HepG2 (cell line): Measurements from ENCODE around the gene CXCL3. TPM values are rescaled to one million over a fixed set of nuclear protein-coding genes. Genes with fewer than 3 reads are reported as not detected.

Experiments
- ATAC-seq: fragments of 200-7000 bp; cut with Tn5 transposase; 3 replicates; pipeline ENCODE4 v1.9.1; 2020; ENCODE audit warnings: mild to moderate bottlenecking, moderate library complexity
- BruUV-seq: library from RNA; stranded (reverse); fragments of 400-500 nt; replicated peaks from 2 replicates; lab custom pipeline; 2021; lab: Mats Ljungman, UMichigan
- CTCF ChIA-PET: fragments of 300-600 bp; formaldehyde crosslinking; extraction: SDS; loops from one replicate; lab custom pipeline; 2021; ENCODE audit warnings: low total read pairs, inconsistent platforms, low intra/inter-chr PET ratio; lab: Yijun Ruan, JAX
- POLR2A ChIA-PET: fragments of 350-600 bp; sonication (Branson Sonifier 250); formaldehyde crosslinking; loops from one replicate; lab custom pipeline; 2020; ENCODE audit warnings: antibody characterized with exemption, inconsistent platforms; lab: Yijun Ruan, JAX
- DNase-seq: peaks from one replicate; pipeline ENCODE4 v3.0.0-alpha.2; 2015; ENCODE audit warnings: low spot score
- FAIRE-seq: peaks from 3 replicates; lab custom pipeline; 2011; peaks lifted over from hg19 to GRCh38; lab: Jason Lieb, UNC
- H2AFZ ChIP-seq: one replicate; pipeline ENCODE4 v1.6.1; 2011; ENCODE audit warnings: low read length, inconsistent platforms
- H3K27ac ChIP-seq: fragments of 300-600 bp; 3 replicates; pipeline ENCODE4 v1.8.0; 2011; ENCODE audit warnings: mixed run types, mild to moderate bottlenecking, mixed read lengths, low read length, inconsistent platforms; ENCODE audit not compliant: insufficient read depth; ENCODE audit errors: extremely low read length
- H3K27me3 ChIP-seq, 2 experiments: fragments of 200-600 bp in 1 of 2; 2 replicates in 1 of 2; 3 replicates in 1 of 2; pipeline versions ENCODE4 v1.6.0 to v1.8.0; 2011; ENCODE audit warnings: low read length in 2 of 2, mild to moderate bottlenecking in 2 of 2, moderate library complexity in 2 of 2, inconsistent platforms in 1 of 2; ENCODE audit not compliant: insufficient read depth in 2 of 2, control insufficient read depth in 1 of 2
- H3K36me3 ChIP-seq, 2 experiments: fragments of 200-600 bp in 1 of 2; replicated peaks in 1 of 2; 2 replicates in 1 of 2; 3 replicates in 1 of 2; pipeline versions ENCODE4 v1.5.1 to v1.8.0; 2011; ENCODE audit warnings: low read length in 2 of 2, inconsistent platforms in 1 of 2; ENCODE audit not compliant: insufficient read depth in 2 of 2, control insufficient read depth in 1 of 2
- H3K4me1 ChIP-seq: 2 replicates; pipeline ENCODE4 v1.5.1; 2012; ENCODE audit warnings: low read length, inconsistent platforms; ENCODE audit not compliant: insufficient read depth
- H3K4me2 ChIP-seq: 2 replicates; pipeline ENCODE4 v1.6.0; 2011; ENCODE audit warnings: low read depth, low read length, inconsistent platforms
- H3K4me3 ChIP-seq, 3 experiments: fragments of 200-600 bp in 1 of 3; sonication (generic), shearing (Covaris generic) in 1 of 3; replicated peaks in 1 of 3; 2 replicates each; pipeline ENCODE4 v1.5.1; 2011 to 2016; ENCODE audit warnings: low read length in 3 of 3, inconsistent platforms in 2 of 3, low read depth in 2 of 3, mild to moderate bottlenecking in 2 of 3, control low read depth in 1 of 3, mixed read lengths in 1 of 3; ENCODE audit not compliant: insufficient read depth in 1 of 3
- H3K79me2 ChIP-seq: one replicate; pipeline ENCODE4 v1.6.1; 2011; ENCODE audit warnings: low read length, inconsistent platforms; ENCODE audit not compliant: insufficient read depth
- H3K9ac ChIP-seq: 2 replicates; pipeline ENCODE4 v1.6.0; 2011; ENCODE audit warnings: mild to moderate bottlenecking, low read depth, low read length, inconsistent platforms; ENCODE audit not compliant: insufficient read depth
- H3K9me3 ChIP-seq: 2 replicates; pipeline ENCODE4 v1.5.1; 2012; ENCODE audit warnings: mild to moderate bottlenecking, low read length
- H4K20me1 ChIP-seq: 2 replicates; pipeline ENCODE4 v1.6.0; 2011; ENCODE audit warnings: inconsistent platforms, mild to moderate bottlenecking, low read length, moderate library complexity; ENCODE audit not compliant: insufficient read depth
- HDAC1 ChIP-seq: sonication (generic); formaldehyde crosslinking; IDR thresholded peaks from 2 replicates; pipeline ENCODE4 v1.5.1; 2020; ENCODE audit warnings: mild to moderate bottlenecking, missing genetic modification reagents
- HOXA5 ChIP-seq: sonication (generic); formaldehyde crosslinking; IDR thresholded peaks from 2 replicates; pipeline ENCODE4 v1.4.0; 2020; ENCODE audit warnings: missing genetic modification reagents
- KDM2A ChIP-seq: sonication (generic); formaldehyde crosslinking; IDR thresholded peaks from 2 replicates; pipeline ENCODE4 v1.4.0; 2020; ENCODE audit warnings: low read depth, missing genetic modification reagents, borderline replicate concordance
- PHF20 ChIP-seq: sonication (generic); formaldehyde crosslinking; IDR thresholded peaks from 2 replicates; pipeline ENCODE4 v1.5.0; 2020; ENCODE audit warnings: mild to moderate bottlenecking, missing genetic modification reagents
- SAP130 ChIP-seq: IDR thresholded peaks from 2 replicates; pipeline ENCODE4 v1.6.1; 2016; ENCODE audit warnings: low read depth
- SMC3 ChIP-seq: IDR thresholded peaks from 2 replicates; pipeline ENCODE4 v1.6.1; 2011; ENCODE audit warnings: low read length, improper control_type of control experiment
- TP53 ChIP-seq: sonication (generic); formaldehyde crosslinking; conservative IDR thresholded peaks from 2 replicates; pipeline ENCODE4 v1.4.0; 2020; ENCODE audit warnings: missing genetic modification reagents
- ZNF136 ChIP-seq: sonication (generic); formaldehyde crosslinking; IDR thresholded peaks from 2 replicates; pipeline ENCODE4 v1.8.1; 2022; ENCODE audit warnings: low read depth, mild to moderate bottlenecking, moderate library complexity, missing genetic modification reagents
- ZNF530 ChIP-seq: sonication (generic); formaldehyde crosslinking; IDR thresholded peaks from 2 replicates; pipeline ENCODE4 v1.5.0; 2020; ENCODE audit warnings: low read depth, mild to moderate bottlenecking, missing genetic modification reagents
- ZNF839 ChIP-seq: sonication (generic); formaldehyde crosslinking; IDR thresholded peaks from 2 replicates; pipeline ENCODE4 v1.4.0; 2020; ENCODE audit warnings: missing genetic modification reagents, mild to moderate bottlenecking, borderline replicate concordance
- WGBS: methylation state at CpG from one replicate; pipeline ENCODE4 v1.1.6; 2017; ENCODE audit warnings: low lambda C conversion rate; 5-methylcytosine and 5-hydroxymethylcytosine counted together
- in situ Hi-C: cut with HindIII; loops from 2 replicates; pipeline ENCODE4 v1.10.0; 2017; ENCODE audit warnings: low pct_unique_long_range_greater_than_20kb; ENCODE audit not compliant: extremely low pct_ligation_motif_present
- intact Hi-C: fragments of 100-400 bp; cut with micrococcal nuclease; formaldehyde crosslinking; loops from one replicate; pipeline ENCODE4 v1.10.0; 2022; ENCODE audit not compliant: unreplicated experiment
- polyA plus RNA-seq, 8 experiments: library from polyadenylated mRNA; depleted of rRNA in 3 of 8; stranded (reverse) in 7 of 8; unstranded in 1 of 8; fragments of >200 nt; fragmentation: Illumina TruSeq in 4 of 8; extraction: Trizol in 4 of 8; gene quantifications; 2 replicates each; pipeline versions ENCODE4 v1.2.1 to v1.2.3, GENCODE V29; 2011 to 2016; ENCODE audit warnings: low read depth in 4 of 8, missing spikeins in 1 of 8, mixed read lengths in 1 of 8; ENCODE audit not compliant: insufficient read depth in 1 of 8
- total RNA-seq, 5 experiments: library from RNA; depleted of rRNA; stranded (reverse); fragments of >200 nt; fragmentation: Illumina TruSeq; extraction: Trizol; gene quantifications; 2 replicates each; pipeline ENCODE4 v1.2.3, GENCODE V29; 2016; ENCODE audit warnings: low read depth in 1 of 5
- TF ChIP-seq, protein P1 (sequence below): sonication (generic); formaldehyde crosslinking; IDR thresholded peaks from 2 replicates; pipeline ENCODE4 v1.5.1; 2020; ENCODE audit warnings: missing genetic modification reagents, mild to moderate bottlenecking, borderline replicate concordance
- TF ChIP-seq, protein P2 (sequence below): sonication (generic); formaldehyde crosslinking; IDR thresholded peaks from 2 replicates; pipeline ENCODE4 v1.5.0; 2020; ENCODE audit warnings: missing genetic modification reagents, mild to moderate bottlenecking, borderline replicate concordance
- TF ChIP-seq, protein P3 (sequence below), 2 experiments: sonication (generic) in 1 of 2; formaldehyde crosslinking in 1 of 2; IDR thresholded peaks; 2 replicates each; pipeline versions ENCODE4 v1.4.0 to v1.6.1; 2016 to 2020; ENCODE audit warnings: borderline replicate concordance in 1 of 2, low read depth in 1 of 2, mild to moderate bottlenecking in 1 of 2, missing genetic modification reagents in 1 of 2
- TF ChIP-seq, protein P4 (sequence below): sonication (generic); formaldehyde crosslinking; IDR thresholded peaks from 2 replicates; pipeline ENCODE4 v1.8.1; 2023; ENCODE audit warnings: mild to moderate bottlenecking, moderate library complexity, missing genetic modification reagents
- TF ChIP-seq, protein P5 (sequence below): sonication (generic); formaldehyde crosslinking; IDR thresholded peaks from 2 replicates; pipeline ENCODE4 v1.4.0; 2020; ENCODE audit warnings: mild to moderate bottlenecking, low read depth, missing genetic modification reagents

Gene CXCL3
- total and polyA plus RNA-seq, 2 of the 13 experiments (the other 11 are each of a cell fraction or from before 2014, with no cell fraction given) = 0.13 TPM; not detected in 1

DNA sequence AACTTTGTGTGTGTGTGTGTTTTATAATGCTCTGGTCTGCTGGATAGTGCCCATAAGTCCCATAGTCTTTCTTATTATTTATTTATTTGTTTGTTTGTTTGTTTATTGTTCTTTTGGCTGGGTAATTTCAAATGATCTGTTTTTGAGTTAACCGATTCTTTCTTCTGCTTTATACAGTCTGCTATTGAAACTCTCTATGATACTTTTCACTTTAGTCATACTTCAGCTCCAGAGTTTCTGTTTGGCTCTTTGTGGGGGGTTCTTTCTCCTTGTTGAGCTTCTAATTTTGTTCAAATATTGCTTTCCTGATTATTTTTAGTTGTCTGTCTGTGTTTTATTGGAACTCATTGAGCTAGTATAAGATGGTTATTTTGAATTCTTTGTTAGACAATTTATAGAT, 10.0 kb downstream of the CXCL3 start:
- Histone ChIP-seq H3K79me2 (no peaks in the 10 kb centered on the region), H2AFZ (no peak overlapping the region), H3K27ac (no peak overlapping the region), H3K27me3 (no peaks in the 10 kb centered on the region; a peak in 1 of 5 replicates), H3K4me1 (no peaks in the 10 kb centered on the region), H3K36me3 (no peaks in the 10 kb centered on the region), H3K9ac (no peak overlapping the region), H4K20me1 (no peaks in the 10 kb centered on the region), H3K9me3 (no peaks in the 10 kb centered on the region), H3K4me3 (no peak overlapping the region), H3K4me2 (no peak overlapping the region)
- no TSS peak for BruUV-seq
- intact Hi-C loops (no loop called here), in situ Hi-C loops (no loop called here)
- ChIA-PET POLR2A (no interaction called here), CTCF (no interaction called here)
- FAIRE-seq (no peak), DNase-seq (no peak), ATAC-seq (no peak)
- 30% methylated on average over 1 of the region's 1 CpG for WGBS
- TF ChIP-seq PHF20 (CRISPR knock-in tag) (no peak), ZNF530 (CRISPR knock-in tag) (no peak), SMC3 (no peak), ZNF839 (CRISPR knock-in tag) (no peak), KDM2A (CRISPR knock-in tag) (no peak), TP53 (CRISPR knock-in tag) (no peak), HOXA5 (CRISPR knock-in tag) (no peak), HDAC1 (CRISPR knock-in tag) (no peak), ZNF136 (no peak), SAP130 (no peak)
- TF ChIP-seq, protein P1, sequence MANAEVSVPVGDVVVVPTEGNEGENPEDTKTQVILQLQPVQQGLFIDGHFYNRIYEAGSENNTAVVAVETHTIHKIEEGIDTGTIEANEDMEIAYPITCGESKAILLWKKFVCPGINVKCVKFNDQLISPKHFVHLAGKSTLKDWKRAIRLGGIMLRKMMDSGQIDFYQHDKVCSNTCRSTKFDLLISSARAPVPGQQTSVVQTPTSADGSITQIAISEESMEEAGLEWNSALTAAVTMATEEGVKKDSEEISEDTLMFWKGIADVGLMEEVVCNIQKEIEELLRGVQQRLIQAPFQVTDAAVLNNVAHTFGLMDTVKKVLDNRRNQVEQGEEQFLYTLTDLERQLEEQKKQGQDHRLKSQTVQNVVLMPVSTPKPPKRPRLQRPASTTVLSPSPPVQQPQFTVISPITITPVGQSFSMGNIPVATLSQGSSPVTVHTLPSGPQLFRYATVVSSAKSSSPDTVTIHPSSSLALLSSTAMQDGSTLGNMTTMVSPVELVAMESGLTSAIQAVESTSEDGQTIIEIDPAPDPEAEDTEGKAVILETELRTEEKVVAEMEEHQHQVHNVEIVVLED (CRISPR knock-in tag) = no peak
- TF ChIP-seq, protein P2, sequence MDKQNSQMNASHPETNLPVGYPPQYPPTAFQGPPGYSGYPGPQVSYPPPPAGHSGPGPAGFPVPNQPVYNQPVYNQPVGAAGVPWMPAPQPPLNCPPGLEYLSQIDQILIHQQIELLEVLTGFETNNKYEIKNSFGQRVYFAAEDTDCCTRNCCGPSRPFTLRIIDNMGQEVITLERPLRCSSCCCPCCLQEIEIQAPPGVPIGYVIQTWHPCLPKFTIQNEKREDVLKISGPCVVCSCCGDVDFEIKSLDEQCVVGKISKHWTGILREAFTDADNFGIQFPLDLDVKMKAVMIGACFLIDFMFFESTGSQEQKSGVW = no peak
- TF ChIP-seq, protein P3, sequence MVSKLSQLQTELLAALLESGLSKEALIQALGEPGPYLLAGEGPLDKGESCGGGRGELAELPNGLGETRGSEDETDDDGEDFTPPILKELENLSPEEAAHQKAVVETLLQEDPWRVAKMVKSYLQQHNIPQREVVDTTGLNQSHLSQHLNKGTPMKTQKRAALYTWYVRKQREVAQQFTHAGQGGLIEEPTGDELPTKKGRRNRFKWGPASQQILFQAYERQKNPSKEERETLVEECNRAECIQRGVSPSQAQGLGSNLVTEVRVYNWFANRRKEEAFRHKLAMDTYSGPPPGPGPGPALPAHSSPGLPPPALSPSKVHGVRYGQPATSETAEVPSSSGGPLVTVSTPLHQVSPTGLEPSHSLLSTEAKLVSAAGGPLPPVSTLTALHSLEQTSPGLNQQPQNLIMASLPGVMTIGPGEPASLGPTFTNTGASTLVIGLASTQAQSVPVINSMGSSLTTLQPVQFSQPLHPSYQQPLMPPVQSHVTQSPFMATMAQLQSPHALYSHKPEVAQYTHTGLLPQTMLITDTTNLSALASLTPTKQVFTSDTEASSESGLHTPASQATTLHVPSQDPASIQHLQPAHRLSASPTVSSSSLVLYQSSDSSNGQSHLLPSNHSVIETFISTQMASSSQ (IDR thresholded peaks at IDR 0.05; ENCODE audit: low read depth) = no peak
- TF ChIP-seq, protein P3 (CRISPR knock-in tag; IDR thresholded peaks at IDR 0.05; ENCODE audit: borderline replicate concordance) = no peak
- TF ChIP-seq, protein P4, sequence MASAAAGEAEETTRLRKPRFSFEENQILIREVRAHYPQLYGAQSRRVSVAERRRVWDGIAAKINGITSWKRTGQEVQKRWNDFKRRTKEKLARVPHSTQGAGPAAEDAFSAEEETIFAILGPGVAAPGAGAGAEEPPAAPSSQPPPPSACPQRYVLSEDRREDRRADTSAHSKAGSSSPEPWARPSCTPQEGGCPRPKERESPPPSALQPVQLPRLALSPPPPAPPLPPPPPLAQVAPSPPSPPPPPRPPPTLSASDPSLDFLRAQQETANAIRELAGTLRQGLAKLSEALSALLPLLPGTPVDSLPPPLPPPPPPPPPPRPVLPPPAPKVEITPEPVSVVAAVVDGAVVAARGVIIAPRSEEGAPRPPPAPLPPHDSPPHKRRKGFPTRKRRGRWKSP = no peak
- TF ChIP-seq, protein P5, sequence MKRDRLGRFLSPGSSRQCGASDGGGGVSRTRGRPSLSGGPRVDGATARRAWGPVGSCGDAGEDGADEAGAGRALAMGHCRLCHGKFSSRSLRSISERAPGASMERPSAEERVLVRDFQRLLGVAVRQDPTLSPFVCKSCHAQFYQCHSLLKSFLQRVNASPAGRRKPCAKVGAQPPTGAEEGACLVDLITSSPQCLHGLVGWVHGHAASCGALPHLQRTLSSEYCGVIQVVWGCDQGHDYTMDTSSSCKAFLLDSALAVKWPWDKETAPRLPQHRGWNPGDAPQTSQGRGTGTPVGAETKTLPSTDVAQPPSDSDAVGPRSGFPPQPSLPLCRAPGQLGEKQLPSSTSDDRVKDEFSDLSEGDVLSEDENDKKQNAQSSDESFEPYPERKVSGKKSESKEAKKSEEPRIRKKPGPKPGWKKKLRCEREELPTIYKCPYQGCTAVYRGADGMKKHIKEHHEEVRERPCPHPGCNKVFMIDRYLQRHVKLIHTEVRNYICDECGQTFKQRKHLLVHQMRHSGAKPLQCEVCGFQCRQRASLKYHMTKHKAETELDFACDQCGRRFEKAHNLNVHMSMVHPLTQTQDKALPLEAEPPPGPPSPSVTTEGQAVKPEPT (CRISPR knock-in tag) = no peak
